ENCODE results near the gene CALN1.
"Not testable (repeated sequence)": the region's sequence is repeated elsewhere in the genome, so short reads cannot be mapped to it uniquely, and the experiment has no call there.

Gene CALN1

GRCh38 chr7:72267291-72267800 is 144.8 kb downstream of the CALN1 start:
- DNase-seq (ENCODE audit: low read depth) = no peak

DNA sequence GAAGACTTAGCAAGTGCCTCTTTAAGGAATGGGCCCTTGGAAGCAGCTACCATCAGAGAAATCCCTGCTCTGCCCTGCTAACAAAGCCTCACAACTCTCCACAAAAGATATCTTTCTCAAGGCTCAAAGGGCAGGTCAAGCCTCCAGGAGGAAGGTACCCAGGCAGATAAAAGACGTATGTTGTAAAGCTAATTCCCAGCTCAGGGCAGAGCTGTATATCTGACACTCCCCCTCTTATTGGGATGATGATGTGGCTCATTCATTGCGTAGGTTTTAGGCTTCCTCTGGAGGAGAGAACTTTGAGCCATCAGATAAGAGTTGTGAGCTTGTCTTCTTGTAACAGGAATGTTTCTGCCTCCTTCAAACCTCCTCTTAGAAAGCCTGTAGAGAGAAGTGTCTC is 145.4 kb downstream of the CALN1 start:
- DNase-seq (ENCODE audit: low read depth) = no peak

DNA sequence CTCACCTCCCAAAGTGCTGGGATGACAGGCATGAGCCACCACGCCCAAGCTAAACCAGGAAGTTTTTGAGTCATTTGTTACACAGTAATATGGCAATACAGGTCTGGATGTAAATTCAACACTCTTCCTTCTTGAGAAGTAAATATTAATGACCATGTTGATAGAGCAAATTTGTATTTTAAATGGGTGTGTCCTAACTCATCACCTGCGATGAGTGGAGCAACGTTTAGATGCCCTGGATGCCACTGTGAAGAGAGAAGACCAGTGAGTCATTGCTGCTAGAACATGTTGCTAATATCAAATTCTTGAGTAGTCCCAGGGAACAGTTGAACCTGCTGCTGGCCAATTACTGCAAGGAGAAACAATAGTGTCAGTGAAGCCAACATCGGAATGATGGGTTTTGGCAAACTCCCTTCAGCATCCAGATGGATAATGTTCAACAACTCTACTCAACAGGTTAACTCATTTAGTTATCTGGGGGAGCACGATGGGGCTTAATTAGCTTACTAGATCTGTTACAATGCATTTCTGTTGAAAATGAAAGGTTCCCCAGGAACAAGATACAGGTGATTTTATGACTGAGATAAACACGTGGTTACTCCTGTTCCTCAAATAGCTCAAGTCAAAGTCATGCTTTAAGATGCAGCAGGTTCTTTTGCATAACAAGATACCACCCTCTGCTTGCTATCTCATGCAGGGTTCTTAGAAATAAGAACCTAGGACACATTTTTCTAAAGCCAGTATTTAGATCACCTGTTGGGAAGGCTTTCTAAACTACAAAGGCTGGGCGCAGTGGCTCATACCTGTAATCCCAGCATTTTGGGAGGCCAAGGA is 146.8 kb downstream of the CALN1 start:
- DNase-seq (ENCODE audit: low read depth) = no peak

- DNase-seq (ENCODE audit: low read depth) = no peak
Measured at GRCh38 chr7:72260406-72260805, 151.7 kb downstream of the CALN1 start.

DNA sequence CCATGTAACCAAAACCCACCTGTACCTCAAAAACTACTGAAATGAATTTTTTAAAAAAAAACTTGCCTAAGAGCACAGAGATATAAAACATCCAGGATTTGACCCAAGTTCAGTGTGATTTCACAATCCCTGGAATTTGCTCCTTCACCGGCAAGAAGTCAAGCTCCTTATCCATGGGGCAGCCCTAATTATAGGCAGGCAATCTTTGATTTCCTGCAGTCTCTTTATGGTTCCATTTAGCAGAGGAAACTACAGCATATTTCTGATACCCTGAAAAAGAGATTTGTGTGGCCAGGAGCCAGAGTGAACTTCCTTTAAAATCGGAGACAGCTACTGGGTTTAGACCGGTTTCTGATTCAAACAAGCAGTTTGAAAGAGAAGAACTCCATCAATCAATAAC is 154.1 kb downstream of the CALN1 start:
- DNase-seq (ENCODE audit: low read depth) = no peak

GRCh38 chr7:72254455-72254854 is 157.7 kb downstream of the CALN1 start:
- no peak for DNase-seq (ENCODE audit: low read depth)

DNA sequence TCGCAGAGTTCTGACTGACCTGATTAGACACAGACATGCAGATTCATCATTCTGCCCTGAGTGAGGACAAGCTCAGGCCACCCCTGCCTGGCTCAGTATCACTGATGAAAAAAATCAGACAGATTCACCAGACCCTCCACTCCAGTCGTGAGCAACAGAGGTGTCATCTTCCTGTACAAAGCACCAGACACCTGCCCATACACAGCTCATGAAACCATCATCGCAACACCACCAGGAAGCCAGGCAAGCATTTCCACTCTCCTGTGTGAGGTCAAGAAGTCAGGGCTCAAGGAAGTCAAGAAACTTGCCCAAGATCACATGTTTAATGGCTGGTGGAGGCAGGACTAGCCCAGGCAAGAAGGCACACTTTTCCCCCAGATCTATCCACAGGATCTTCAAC is 163.0 kb downstream of the CALN1 start:
- DNase-seq (ENCODE audit: low read depth) = no peak

DNA sequence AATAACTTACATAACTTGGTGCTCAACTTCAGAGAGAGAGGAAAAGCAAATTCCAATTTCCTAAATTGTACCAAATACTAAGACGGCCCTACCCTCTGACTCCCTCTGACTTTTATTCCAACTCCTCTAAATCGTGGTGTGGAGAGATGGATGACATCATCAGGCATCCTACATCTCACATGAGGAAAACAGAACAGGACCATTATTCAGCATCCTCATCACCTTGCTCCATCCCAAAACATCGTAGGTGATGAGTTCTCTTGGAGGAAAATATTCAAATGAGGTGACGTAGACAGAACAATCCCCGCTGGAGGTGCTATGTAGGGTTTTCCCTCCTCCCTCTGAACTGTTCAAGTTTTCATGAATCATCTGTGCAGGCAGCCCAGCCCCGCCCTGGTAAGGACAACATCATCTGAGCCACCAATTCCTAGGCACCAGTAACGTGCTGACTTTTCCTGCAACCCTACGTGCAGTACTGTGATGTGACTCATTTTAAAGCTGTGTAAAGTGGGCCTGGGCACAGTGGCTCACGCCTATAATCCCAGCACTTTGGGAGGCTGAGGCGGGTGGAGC is 167.2 kb downstream of the CALN1 start:
- no peak for DNase-seq (ENCODE audit: low read depth)

DNA sequence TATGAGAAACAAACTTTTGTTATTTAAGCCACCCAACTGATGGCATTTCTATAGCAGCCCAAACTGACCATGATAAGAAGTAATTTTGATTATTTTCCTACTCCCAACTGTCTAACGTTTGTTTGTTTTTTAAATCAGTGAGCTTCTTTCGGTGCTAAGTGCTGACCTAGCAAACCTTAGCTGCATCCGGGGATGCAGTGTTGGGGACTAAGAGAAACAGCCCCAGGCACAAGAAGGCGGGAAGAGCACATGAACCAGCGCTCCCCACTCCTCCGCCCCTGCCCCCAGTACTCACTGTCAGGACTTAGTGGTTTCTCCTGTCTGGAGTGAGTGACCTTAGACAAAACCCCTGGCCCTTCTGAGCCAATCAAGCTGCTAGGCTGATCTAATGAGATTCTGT is 168.8 kb downstream of the CALN1 start:
- DNase-seq (ENCODE audit: low read depth) = no peak

- no peak for DNase-seq (ENCODE audit: low read depth)
Measured at GRCh38 chr7:72235351-72235750, 176.8 kb downstream of the CALN1 start.

- DNase-seq (ENCODE audit: low read depth) = no peak
Measured at GRCh38 chr7:72234086-72234485, 178.1 kb downstream of the CALN1 start.

GRCh38 chr7:72230281-72230680 is 181.9 kb downstream of the CALN1 start:
- DNase-seq (ENCODE audit: low read depth) = no peak

DNA sequence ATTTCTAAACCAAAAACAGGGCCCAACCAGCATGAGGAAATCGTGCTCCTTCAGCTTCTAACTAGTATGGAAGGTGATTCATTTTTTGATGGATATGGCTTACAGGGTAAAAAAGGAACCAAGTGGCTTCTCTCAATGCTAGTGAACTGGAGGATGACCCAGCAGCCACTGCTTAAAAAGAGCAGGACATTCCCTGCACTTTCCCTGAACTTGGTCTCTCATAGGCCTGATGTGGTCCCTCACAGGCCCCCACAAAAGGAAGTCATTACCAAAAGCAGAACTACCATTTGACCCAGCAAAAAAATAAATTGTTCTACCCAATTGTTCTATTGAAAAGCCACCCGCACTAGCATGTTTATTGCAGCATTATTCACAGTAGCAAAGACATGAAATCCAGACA is 188.8 kb downstream of the CALN1 start:
- DNase-seq (ENCODE audit: low read depth) = no peak

DNA sequence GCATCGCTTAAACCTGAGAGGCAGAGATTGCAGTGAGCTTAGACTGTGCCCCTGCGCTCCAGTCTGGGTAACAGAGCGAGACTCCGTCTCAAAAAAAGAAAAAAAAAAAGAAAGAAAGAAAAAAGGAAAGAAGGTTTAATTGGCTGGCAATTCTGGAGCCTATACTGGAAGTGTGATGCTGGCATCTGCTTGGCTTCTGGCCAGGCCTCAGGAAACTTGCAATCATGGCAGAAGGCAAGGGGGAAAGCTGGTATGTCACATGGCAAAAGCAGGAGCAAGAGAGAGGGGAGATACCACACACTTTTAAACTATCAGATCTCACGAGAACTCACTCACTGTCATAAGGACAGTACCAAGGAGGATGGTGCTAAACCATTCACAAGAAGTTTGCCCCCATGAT is 190.0 kb downstream of the CALN1 start:
- no peak for DNase-seq (ENCODE audit: low read depth)

DNA sequence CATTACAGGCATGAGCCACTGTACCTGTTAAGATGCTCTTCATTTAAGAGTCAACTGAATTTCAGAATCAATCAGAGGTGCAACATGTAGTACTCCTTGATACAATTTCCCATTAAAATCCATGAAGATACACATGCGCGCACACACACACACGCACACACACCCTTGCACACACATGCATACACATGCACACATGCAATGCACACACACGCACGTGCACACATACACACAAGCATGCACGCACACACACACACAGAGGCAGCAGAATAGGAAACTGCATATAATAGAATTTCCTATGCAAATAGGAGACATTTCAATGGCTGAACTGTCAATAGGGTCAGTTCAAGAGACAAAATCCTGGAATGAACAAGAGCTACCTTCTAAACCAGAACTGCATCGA is 192.6 kb downstream of the CALN1 start:
- DNase-seq (ENCODE audit: low read depth) = no peak

DNA sequence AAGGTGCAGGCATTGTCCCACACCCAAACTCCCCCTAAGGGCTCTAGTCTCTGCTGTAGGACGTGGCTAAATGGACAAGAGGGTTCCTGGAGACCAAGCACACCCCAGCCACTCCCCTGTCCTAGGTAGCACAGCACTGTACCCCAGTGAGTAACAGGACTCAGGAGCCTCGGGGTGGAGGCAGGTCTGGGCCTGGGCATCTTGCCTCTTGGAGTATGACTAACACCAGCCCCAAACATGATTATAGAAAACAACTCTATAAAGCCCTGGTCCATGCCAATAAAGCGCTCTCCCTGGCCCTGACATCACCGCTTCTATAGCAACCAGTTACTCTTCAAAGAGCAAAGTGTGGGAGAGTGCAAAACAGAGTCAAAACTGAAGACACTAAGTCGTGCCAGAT is 195.0 kb downstream of the CALN1 start:
- DNase-seq (ENCODE audit: low read depth) = no peak

- no peak for DNase-seq (ENCODE audit: low read depth)
Measured at GRCh38 chr7:72213769-72214168, 198.4 kb downstream of the CALN1 start.

DNA sequence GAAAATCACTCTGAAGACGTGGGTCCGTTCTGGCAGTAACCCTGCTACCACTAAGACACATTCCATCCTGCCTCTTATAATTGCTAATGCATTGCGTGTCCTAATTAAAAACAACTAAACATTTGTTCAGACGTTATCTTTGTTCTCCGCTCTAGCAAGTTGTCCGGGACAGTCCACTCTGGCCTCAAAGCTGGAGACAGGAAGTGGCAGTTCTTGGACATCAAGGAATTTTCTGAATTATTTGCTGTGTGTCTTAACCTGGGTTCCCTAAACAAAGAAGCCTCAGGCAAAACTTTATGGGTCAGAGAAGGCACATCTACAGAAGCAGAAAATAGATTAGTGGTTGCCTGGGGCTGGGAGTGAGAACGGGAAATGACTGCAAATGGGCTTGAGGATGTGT is 199.1 kb downstream of the CALN1 start:
- DNase-seq (ENCODE audit: low read depth) = no peak

GRCh38 chr7:72211175-72211574 is 201.0 kb downstream of the CALN1 start:
- no peak for DNase-seq (ENCODE audit: low read depth)

- not testable (repeated sequence) for DNase-seq (ENCODE audit: low read depth)
Measured at GRCh38 chr7:72209006-72209405, 203.1 kb downstream of the CALN1 start.

- DNase-seq (ENCODE audit: low read depth) = no peak
Measured at GRCh38 chr7:72196176-72196575, 216.0 kb downstream of the CALN1 start.

DNA sequence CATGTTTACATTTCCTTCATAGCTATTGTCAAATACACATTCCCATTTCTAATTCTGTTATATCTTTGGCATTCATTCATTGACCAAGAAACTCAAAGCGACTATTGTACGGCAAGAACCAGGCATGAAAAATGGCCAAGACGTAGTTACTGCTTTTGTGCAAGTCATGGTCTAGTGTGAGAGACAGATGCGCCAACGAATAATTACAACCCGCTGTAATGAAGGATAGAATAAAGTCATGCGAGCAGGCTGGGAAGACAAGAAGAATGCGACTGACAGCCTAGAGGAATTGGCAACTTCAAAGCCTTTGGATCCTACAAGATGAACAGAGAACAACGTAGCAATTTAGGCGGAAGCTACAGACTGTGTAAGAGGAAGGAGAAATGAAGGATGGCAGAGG is 221.2 kb downstream of the CALN1 start:
- no peak for DNase-seq (ENCODE audit: low read depth)

- no peak for DNase-seq (ENCODE audit: low read depth)
Measured at GRCh38 chr7:72190146-72190545, 222.0 kb downstream of the CALN1 start.

DNA sequence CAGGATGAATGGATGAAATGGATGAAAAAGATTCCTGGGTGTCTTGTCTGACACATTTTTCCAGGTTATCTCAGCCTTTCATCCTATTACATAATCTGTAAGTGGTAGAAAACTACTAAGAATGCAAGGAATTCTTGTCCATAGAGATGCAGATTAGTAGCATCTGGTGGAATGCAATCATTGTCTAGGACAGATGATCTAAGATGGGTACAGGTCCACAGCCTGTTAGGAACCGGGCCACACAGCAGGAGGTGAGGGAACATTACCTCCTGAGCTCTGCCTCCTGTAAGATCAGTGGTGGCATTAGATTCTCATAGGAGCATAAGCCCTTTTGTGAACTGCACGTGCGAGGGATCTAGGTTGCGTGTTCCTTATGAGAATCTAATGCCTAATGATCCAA is 225.0 kb downstream of the CALN1 start:
- no peak for DNase-seq (ENCODE audit: low read depth)
